ENCODE measurements around the gene GNAS-AS1.

DNA sequence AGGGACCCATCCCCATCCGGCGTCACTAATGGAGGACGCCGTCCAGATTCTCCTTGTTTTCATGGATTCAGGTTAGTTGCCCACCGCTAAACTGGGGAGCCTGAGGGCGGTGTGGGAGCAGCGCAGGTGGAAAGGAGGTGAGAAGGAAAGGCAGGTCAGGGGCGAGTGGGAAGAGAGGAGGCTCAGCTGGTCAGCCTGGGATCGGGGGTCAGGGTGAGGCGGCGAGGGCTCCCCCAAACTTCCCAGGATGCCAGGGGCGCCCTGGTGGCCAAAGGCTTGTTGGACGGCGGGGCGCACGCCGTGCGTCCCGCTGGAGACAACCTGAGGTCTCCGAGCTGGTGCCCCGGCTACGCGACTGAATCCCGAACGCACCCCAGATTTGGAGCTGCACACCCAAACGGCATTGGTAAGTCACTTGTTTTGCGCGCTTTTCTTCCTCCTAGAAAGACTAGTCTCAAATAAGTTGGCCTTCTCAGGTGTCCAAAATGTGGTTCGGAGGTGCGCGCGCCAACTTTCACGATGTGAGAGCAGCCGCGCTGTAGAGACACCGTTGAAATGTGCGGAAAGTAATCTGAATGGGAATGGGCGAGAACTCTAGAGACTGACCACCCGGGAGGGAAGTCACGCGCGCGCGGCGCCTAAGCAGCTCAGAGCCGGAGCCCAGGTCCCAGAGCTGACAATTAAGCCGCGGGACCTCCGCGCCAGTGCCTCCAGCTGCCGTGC, 9.7 kb downstream of the GNAS-AS1 start:
- TF ChIP-seq POLR2A (IDR thresholded peaks at IDR 0.05) (no peak), EP300 (IDR thresholded peaks at IDR 0.05) (no peak), POLR2AphosphoS5 (IDR thresholded peaks at IDR 0.05) (no peak)
- TF ChIP-seq, protein P1, sequence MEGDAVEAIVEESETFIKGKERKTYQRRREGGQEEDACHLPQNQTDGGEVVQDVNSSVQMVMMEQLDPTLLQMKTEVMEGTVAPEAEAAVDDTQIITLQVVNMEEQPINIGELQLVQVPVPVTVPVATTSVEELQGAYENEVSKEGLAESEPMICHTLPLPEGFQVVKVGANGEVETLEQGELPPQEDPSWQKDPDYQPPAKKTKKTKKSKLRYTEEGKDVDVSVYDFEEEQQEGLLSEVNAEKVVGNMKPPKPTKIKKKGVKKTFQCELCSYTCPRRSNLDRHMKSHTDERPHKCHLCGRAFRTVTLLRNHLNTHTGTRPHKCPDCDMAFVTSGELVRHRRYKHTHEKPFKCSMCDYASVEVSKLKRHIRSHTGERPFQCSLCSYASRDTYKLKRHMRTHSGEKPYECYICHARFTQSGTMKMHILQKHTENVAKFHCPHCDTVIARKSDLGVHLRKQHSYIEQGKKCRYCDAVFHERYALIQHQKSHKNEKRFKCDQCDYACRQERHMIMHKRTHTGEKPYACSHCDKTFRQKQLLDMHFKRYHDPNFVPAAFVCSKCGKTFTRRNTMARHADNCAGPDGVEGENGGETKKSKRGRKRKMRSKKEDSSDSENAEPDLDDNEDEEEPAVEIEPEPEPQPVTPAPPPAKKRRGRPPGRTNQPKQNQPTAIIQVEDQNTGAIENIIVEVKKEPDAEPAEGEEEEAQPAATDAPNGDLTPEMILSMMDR (IDR thresholded peaks at IDR 0.05) = no peak
